ENCODE results near the gene DNAH14. TPM values are rescaled to one million over a fixed set of nuclear protein-coding genes. Genes with fewer than 3 reads are reported as not detected.
"Not testable (repeated sequence)": the region's sequence is repeated elsewhere in the genome, so short reads cannot be mapped to it uniquely, and the experiment has no call there.

Gene DNAH14
- total RNA-seq, 1 experiment from 2014 or later, result 39.7 TPM

DNA sequence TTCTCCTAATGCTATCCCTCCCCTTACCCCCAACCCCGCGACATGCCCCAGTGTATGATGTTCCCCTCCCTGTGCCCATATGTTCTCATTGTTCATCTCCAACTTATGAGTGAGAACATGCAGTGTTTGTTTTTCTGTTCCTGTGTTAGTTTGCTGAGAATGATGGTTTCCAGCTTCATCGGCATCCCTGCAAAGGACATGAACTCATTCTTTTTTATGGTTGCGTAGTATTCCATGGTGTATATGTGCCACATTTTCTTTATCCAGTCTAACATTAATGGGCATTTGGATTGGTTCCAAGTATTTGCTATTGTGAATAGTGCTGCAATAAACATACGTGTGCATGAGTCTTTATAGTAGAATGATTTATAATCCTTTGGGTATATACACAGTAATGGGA is 78.6 kb downstream of the DNAH14 start:
- not testable (repeated sequence) for H2BK20ac ChIP-seq (ENCODE audit: low read depth, low read length, poor library complexity, severe bottlenecking); H3K4me3 Mint-ChIP-seq; H3K79me1 ChIP-seq (ENCODE audit: insufficient read depth, low read depth, low read length, poor library complexity, severe bottlenecking); H3K18ac ChIP-seq (ENCODE audit: insufficient read length, low read depth, low read length); H3K27ac Mint-ChIP-seq; H2BK120ac ChIP-seq (ENCODE audit: low read depth, low read length, poor library complexity, severe bottlenecking); H2BK15ac ChIP-seq (ENCODE audit: low read depth, low read length); H3K9me3 ChIP-seq (ENCODE audit: control insufficient read depth, low read depth, low read length); H4K5ac ChIP-seq (ENCODE audit: insufficient read length, low read depth, low read length); H3K9ac ChIP-seq (ENCODE audit: extremely low read depth, insufficient read length, low read length); H3K23ac ChIP-seq (ENCODE audit: insufficient read length, low read depth, low read length); H2AFZ ChIP-seq (ENCODE audit: low read length); H3K27ac ChIP-seq (ENCODE audit: insufficient read length, low read depth, low read length); H4K20me1 ChIP-seq (ENCODE audit: control insufficient read depth, insufficient read depth, insufficient read length); H3K27me3 ChIP-seq (ENCODE audit: insufficient read depth, low read length); H3K79me2 ChIP-seq (ENCODE audit: insufficient read depth, low read length); H2AK5ac ChIP-seq (ENCODE audit: insufficient read length, low read length); H2BK5ac ChIP-seq (ENCODE audit: insufficient read length, low read length); H4K91ac ChIP-seq (ENCODE audit: insufficient read length, low read depth, low read length); H3K56ac ChIP-seq (ENCODE audit: insufficient read length, low read depth, low read length); H3K4me1 ChIP-seq (ENCODE audit: insufficient read depth, low read length); DNase-seq; H3K23me2 ChIP-seq (ENCODE audit: insufficient read length, low read depth, low read length, poor library complexity, severe bottlenecking); H2BK12ac ChIP-seq (ENCODE audit: insufficient read length, low read depth, low read length); H3K27me3 Mint-ChIP-seq (ENCODE audit: low read depth); H3K4me1 Mint-ChIP-seq; H3K4me2 ChIP-seq (ENCODE audit: insufficient read depth, insufficient read length, low read length); H3K4ac ChIP-seq (ENCODE audit: low read depth, low read length); H3T11ph ChIP-seq (ENCODE audit: low read length); H3K14ac ChIP-seq (ENCODE audit: insufficient read depth, low read length); H4K8ac ChIP-seq (replicated peaks; ENCODE audit: insufficient read length, low read depth, low read length)
- peaks cover 19 to 41% (median 21%) of the 10 kb centered on the region in 3 experiments for H3K36me3 Mint-ChIP-seq (ENCODE audit: insufficient read depth in 1 of 3, low read depth in 3 of 3)
- no CpG with 5 or more reads among the region's 5 CpGs for WGBS (ENCODE audit: extremely low coverage, insufficient read length, low lambda C conversion rate)
- peaks cover 9 to 30% of the 10 kb centered on the region in 2 experiments; a peak in 4 of 5 replicates for H3K9me3 Mint-ChIP-seq
